ENCODE data around the gene MEP1B. TPM values are rescaled to one million over a fixed set of nuclear protein-coding genes. Genes with fewer than 3 reads are reported as not detected.
"Not testable (repeated sequence)": the region's sequence is repeated elsewhere in the genome, so short reads cannot be mapped to it uniquely, and the experiment has no call there.

Gene MEP1B
- total RNA-seq, 4 donors from 2014 or later = not detected

DNA sequence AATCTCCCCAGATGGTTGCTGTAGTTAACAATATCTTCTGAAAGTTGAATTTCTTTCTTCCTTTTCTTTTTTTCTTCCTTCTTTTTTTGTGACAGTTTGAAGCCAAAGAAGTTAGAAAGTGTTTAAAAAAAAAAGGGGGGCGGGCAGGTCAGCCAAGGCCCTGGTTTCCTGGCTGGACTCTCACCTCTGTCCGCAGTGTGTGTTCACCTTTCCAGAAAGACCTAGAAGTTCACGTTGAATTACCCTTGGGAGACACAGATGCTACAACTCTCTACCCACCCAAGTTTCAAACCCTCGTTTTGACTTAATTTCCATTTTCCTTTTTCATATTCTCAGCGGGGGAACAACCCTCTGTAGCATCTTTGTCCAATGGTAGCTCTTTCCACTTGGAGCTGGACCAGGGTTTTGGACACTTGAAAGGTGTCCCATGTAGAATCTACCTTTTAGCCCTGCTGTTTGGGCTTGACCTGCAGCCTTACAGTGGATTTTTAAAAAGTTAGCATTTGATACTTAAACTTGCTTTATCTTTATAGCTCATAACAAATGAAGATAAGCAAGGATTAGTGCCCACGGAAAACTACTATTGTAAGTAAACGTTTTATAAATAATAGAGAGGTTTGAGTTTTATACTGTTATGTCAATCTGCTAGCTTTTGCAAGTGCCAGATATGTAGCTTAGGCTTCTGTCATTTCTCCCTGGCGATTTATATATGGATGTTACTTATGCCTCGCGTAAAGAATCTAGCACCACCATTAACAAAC is 20.0 kb downstream of the MEP1B start:
- no peaks in the 10 kb centered on the region for H3K9me3 ChIP-seq
- H3K27ac ChIP-seq = no peak overlapping the region
- H3K27me3 ChIP-seq = no peaks in the 10 kb centered on the region
- DNase-seq (ENCODE audit: low spot score in 2 of 2) = no peak
- 89% methylated on average over 10 of the region's 10 CpGs for WGBS
- TF ChIP-seq, protein P1, sequence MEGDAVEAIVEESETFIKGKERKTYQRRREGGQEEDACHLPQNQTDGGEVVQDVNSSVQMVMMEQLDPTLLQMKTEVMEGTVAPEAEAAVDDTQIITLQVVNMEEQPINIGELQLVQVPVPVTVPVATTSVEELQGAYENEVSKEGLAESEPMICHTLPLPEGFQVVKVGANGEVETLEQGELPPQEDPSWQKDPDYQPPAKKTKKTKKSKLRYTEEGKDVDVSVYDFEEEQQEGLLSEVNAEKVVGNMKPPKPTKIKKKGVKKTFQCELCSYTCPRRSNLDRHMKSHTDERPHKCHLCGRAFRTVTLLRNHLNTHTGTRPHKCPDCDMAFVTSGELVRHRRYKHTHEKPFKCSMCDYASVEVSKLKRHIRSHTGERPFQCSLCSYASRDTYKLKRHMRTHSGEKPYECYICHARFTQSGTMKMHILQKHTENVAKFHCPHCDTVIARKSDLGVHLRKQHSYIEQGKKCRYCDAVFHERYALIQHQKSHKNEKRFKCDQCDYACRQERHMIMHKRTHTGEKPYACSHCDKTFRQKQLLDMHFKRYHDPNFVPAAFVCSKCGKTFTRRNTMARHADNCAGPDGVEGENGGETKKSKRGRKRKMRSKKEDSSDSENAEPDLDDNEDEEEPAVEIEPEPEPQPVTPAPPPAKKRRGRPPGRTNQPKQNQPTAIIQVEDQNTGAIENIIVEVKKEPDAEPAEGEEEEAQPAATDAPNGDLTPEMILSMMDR (IDR thresholded peaks at IDR 0.05) = no peak
- TF ChIP-seq EP300 (IDR thresholded peaks at IDR 0.05) (no peak), POLR2A (IDR thresholded peaks at IDR 0.05) (no peak), POLR2AphosphoS5 (IDR thresholded peaks at IDR 0.05) (no peak)
- no peaks in the 10 kb centered on the region for H3K4me1 ChIP-seq
- no peaks in the 10 kb centered on the region for H3K36me3 ChIP-seq
- H3K4me3 ChIP-seq = no peak overlapping the region

DNA sequence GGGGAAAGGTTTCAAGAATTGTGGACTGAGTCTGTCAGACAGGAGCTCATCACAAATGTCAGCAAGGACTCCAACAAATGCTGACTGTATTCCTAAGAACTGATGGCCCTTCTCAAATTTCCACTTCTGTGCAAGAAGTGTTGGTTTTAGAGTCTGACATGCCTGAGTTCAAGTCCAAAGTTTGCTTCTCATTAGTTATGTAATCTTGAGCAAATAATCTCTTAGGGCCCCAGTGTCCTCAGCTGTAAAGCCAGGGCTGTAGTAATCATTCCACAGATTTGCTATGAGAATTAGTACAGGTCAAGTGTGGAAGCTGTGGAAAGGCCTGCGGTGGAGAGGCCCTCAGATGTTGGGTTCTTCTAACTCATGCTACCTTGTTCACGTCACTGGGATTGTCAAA is 23.9 kb downstream of the MEP1B start:
- Histone ChIP-seq H3K36me3 (no peaks in the 10 kb centered on the region), H3K9me3 (no peaks in the 10 kb centered on the region), H3K4me3 (no peak overlapping the region), H3K27me3 (no peaks in the 10 kb centered on the region), H3K27ac (no peak overlapping the region), H3K4me1 (no peaks in the 10 kb centered on the region)
- DNase-seq (ENCODE audit: low spot score in 2 of 2) = no peak
- TF ChIP-seq POLR2A (IDR thresholded peaks at IDR 0.05) (no peak), EP300 (IDR thresholded peaks at IDR 0.05) (no peak), POLR2AphosphoS5 (IDR thresholded peaks at IDR 0.05) (no peak)
- TF ChIP-seq, protein P1 (IDR thresholded peaks at IDR 0.05) = no peak
- WGBS = 84% methylated on average over 2 of the region's 2 CpGs

DNA sequence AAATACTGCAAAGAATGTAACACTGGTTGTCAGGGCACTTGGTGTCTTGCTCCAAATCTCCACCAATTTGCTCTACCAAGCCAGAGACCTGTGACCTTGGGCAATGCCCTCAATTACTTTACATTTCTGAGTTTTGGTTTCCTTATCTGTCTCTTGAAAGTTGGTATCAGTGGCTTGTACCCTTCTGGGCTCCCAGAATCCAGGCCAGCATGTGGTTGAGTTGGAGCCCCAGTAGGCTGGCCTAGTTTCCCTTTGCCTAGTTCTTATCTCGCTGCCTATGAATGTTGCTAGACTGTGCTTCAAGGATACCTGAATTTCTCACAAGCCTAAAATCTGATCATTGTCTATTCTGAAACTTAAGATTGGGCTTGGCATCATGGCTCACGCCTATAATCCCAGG is 26.6 kb downstream of the MEP1B start:
- no peak overlapping the region for H3K4me3 ChIP-seq
- DNase-seq (ENCODE audit: low spot score in 2 of 2) = no peak
- no peaks in the 10 kb centered on the region for H3K9me3 ChIP-seq
- no peaks in the 10 kb centered on the region for H3K36me3 ChIP-seq
- no peaks in the 10 kb centered on the region for H3K4me1 ChIP-seq
- no peak overlapping the region for H3K27ac ChIP-seq
- H3K27me3 ChIP-seq = no peaks in the 10 kb centered on the region
- WGBS = 100% methylated on average over 2 of the region's 2 CpGs
- TF ChIP-seq POLR2A (IDR thresholded peaks at IDR 0.05) (no peak), POLR2AphosphoS5 (IDR thresholded peaks at IDR 0.05) (no peak), EP300 (IDR thresholded peaks at IDR 0.05) (no peak)
- TF ChIP-seq, protein P1 (IDR thresholded peaks at IDR 0.05) = no peak

GRCh38 chr18:32219431-32220018 is 29.7 kb downstream of the MEP1B start:
- no peaks in the 10 kb centered on the region for H3K4me1 ChIP-seq
- H3K9me3 ChIP-seq = no peaks in the 10 kb centered on the region
- no peak overlapping the region for H3K27ac ChIP-seq
- 70% methylated on average over 3 of the region's 3 CpGs for WGBS
- no peaks in the 10 kb centered on the region for H3K36me3 ChIP-seq
- H3K4me3 ChIP-seq = no peak overlapping the region
- no peaks in the 10 kb centered on the region for H3K27me3 ChIP-seq
- TF ChIP-seq POLR2A (IDR thresholded peaks at IDR 0.05) (no peak), POLR2AphosphoS5 (IDR thresholded peaks at IDR 0.05) (no peak), EP300 (IDR thresholded peaks at IDR 0.05) (no peak)
- TF ChIP-seq, protein P1 (IDR thresholded peaks at IDR 0.05) = no peak
- no peak for DNase-seq (ENCODE audit: low spot score in 2 of 2)

DNA sequence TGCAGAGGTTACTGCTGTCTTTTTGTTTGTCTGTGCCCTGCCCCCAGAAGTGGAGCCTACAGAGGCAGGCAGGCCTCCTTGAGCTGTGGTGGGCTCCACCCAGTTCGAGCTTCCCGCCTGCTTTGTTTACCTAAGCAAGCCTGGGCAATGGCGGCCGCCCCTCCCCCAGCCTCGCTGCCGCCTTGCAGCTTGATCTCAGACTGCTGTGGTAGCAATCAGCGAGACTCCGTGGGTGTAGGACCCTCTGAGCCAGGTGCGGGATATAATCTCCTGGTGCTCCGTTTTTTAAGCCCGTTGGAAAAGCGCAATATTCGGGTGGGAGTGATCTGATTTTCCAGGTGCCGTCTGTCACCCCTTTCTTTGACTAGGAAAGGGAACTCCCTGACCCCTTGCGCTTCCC is 43.5 kb downstream of the MEP1B start:
- H3K27me3 ChIP-seq; DNase-seq (ENCODE audit: low spot score in 2 of 2); H3K27ac ChIP-seq; H3K36me3 ChIP-seq; H3K9me3 ChIP-seq; H3K4me3 ChIP-seq; H3K4me1 ChIP-seq: not testable (repeated sequence)
- 98% methylated on average over 13 of the region's 15 CpGs for WGBS
